ENCODE measurements around the gene CDH10.

Gene CDH10

GRCh38 chr5:24480952-24481351 lies 163.8 kb downstream of the CDH10 start:
- no peak for DNase-seq (ENCODE audit: low spot score)

DNA sequence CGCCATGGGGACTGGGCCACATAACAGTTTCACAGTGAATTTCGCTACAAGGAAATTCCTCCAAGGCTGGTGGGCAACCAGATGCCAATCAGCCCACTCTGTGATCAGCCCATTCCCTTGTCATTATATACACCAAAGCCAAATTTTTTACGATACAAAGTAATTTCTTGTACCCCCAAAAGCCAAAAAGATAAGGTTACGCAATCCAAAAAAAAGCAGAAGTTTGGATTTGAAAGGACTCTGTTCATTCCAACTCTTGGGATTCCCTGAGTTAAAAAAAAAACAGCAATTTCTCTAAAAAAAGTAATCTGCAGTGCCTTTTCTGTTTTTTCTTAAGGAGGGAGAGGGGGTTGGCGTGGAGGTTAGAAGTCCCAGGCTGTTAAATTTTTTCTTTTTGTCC lies 166.8 kb downstream of the CDH10 start:
- no peak for DNase-seq (ENCODE audit: low spot score)

DNA sequence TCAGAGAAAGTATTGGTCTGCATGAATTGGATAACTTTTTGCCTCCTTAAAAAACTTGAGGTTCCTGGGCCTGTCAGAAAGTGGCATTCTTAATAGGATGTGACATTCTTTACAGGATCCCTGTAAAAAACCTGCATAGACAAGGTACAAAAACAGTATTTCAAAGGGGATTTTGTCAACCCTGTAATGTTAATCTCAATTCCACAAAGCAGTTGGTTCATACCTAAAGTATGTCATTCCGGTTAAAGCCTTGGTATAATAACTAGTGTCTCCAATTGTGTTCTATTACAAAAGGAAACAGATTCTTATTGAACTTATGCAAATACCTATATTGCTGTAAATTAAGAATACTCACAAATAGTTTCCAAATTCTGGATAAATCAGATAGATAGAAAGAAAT lies 169.7 kb downstream of the CDH10 start:
- DNase-seq (ENCODE audit: low spot score), result no peak

DNA sequence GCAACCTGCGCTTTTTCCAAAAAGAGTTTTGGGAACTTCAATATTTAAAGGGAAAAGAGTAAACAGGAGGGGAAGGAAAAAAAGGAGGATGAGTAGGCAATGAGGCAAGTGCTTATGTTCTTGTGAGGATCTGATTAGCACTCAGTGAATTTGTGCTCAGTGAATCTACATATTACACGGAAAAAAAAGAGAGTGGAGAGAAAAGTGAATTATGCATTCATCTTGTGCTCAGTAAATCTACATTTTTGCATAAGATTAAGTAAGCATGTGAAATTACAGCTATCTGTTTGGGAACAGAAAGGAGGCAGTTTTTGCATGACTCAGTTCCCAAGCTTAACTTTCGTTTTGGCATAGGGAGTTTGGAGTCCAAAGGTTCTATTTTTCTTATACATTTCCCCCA lies 170.1 kb downstream of the CDH10 start:
- no peak for DNase-seq (ENCODE audit: low spot score)

- no peak for DNase-seq (ENCODE audit: low spot score)
These were observed 172.3 kb downstream of the CDH10 start for GRCh38 chr5:24472518-24472917.

GRCh38 chr5:24444414-24444813 lies 200.4 kb downstream of the CDH10 start:
- no peak for DNase-seq (ENCODE audit: low spot score)

- DNase-seq (ENCODE audit: low spot score), result no peak
These were observed 205.3 kb downstream of the CDH10 start for GRCh38 chr5:24439465-24439864.

Measured in kidney capillary endothelial cell (primary cell).